Neutrophil (primary cell): ENCODE results near the gene RASSF3.
A peak's percentile ranks its signal among the peaks of the same experiment; 100 is the strongest.

Experiments
- H3K27ac ChIP-seq: fragments of 200-600 bp; sonication (generic); 2 replicates; pipeline ENCODE4 v1.5.1; 2016; ENCODE audit warnings: mild to moderate bottlenecking, moderate library complexity
- H3K27me3 ChIP-seq: fragments of 200-600 bp; sonication (generic); 2 replicates; pipeline ENCODE4 v1.6.0; 2016; ENCODE audit warnings: mild to moderate bottlenecking
- H3K36me3 ChIP-seq: fragments of 200-600 bp; sonication (generic); 2 replicates; pipeline ENCODE4 v1.5.1; 2017
- H3K4me1 ChIP-seq, 2 experiments: fragments of 200-600 bp in 1 of 2; sonication (generic) in 1 of 2; 1 replicate in 1 of 2; 2 replicates in 1 of 2; pipeline versions ENCODE4 v1.5.1 to v1.6.1; 2013 to 2016; ENCODE audit warnings: low read depth in 1 of 2, low read length in 1 of 2, mild to moderate bottlenecking in 1 of 2, moderate library complexity in 1 of 2; ENCODE audit not compliant: control insufficient read depth in 1 of 2, insufficient read depth in 1 of 2
- H3K4me3 ChIP-seq, 2 experiments: fragments of 200-600 bp in 1 of 2; sonication (generic) in 1 of 2; 1 replicate in 1 of 2; 2 replicates in 1 of 2; pipeline ENCODE4 v1.5.1; 2013 to 2016; ENCODE audit warnings: low read depth in 1 of 2, low read length in 1 of 2, mild to moderate bottlenecking in 1 of 2, moderate library complexity in 1 of 2
- H3K9me3 ChIP-seq: fragments of 200-600 bp; sonication (generic); 2 replicates; pipeline ENCODE4 v1.5.1; 2016
- CTCF ChIP-seq: fragments of 200-600 bp; sonication (generic); IDR thresholded peaks from 2 replicates; pipeline ENCODE4 v1.5.1; 2016; ENCODE audit warnings: antibody characterized with exemption

Gene RASSF3

GRCh38 chr12:64672925-64673409 is 62.7 kb downstream of the RASSF3 start:
- Histone ChIP-seq H3K4me1 (peaks cover 95 to 97% of the 10 kb centered on the region in 2 experiments), H3K36me3 (peaks cover 4% of the 10 kb centered on the region), H3K27ac (peak overlapping the region; percentile 64), H3K27me3 (no peaks in the 10 kb centered on the region), H3K9me3 (no peaks in the 10 kb centered on the region), H3K4me3 (peak overlapping the region; percentile 2 to 8)
- no peak for TF ChIP-seq CTCF

GRCh38 chr12:64673490-64674169 is 63.3 kb downstream of the RASSF3 start:
- TF ChIP-seq CTCF: no peak
- H3K27ac ChIP-seq: peak overlapping the region; percentile 64
- H3K36me3 ChIP-seq: peaks cover 4% of the 10 kb centered on the region
- peaks cover 97 to 98% of the 10 kb centered on the region in 2 experiments for H3K4me1 ChIP-seq
- no peaks in the 10 kb centered on the region for H3K9me3 ChIP-seq
- H3K4me3 ChIP-seq: no peak overlapping the region
- H3K27me3 ChIP-seq: no peaks in the 10 kb centered on the region

- Histone ChIP-seq H3K36me3 (peaks cover 4% of the 10 kb centered on the region), H3K27me3 (no peaks in the 10 kb centered on the region), H3K4me3 (no peak overlapping the region), H3K4me1 (peaks cover 97 to 98% of the 10 kb centered on the region in 2 experiments), H3K27ac (peak overlapping the region; percentile 64), H3K9me3 (no peaks in the 10 kb centered on the region)
- TF ChIP-seq CTCF: no peak
Measured at GRCh38 chr12:64674367-64674922, 64.2 kb downstream of the RASSF3 start.

GRCh38 chr12:64675795-64676194 is 65.5 kb downstream of the RASSF3 start:
- peaks cover 97 to 98% of the 10 kb centered on the region in 2 experiments for H3K4me1 ChIP-seq
- no peak overlapping the region for H3K4me3 ChIP-seq
- peak overlapping the region; percentile 53 for H3K27ac ChIP-seq
- peaks cover 4% of the 10 kb centered on the region for H3K36me3 ChIP-seq
- no peaks in the 10 kb centered on the region for H3K27me3 ChIP-seq
- TF ChIP-seq CTCF: no peak
- no peaks in the 10 kb centered on the region for H3K9me3 ChIP-seq

- Histone ChIP-seq H3K4me1 (peaks cover 97 to 98% of the 10 kb centered on the region in 2 experiments), H3K9me3 (no peaks in the 10 kb centered on the region), H3K27me3 (no peaks in the 10 kb centered on the region), H3K27ac (peak overlapping the region; percentile 94), H3K4me3 (peak overlapping the region in 1 of 2 experiments; percentile 31), H3K36me3 (peaks cover 4% of the 10 kb centered on the region)
- no peak for TF ChIP-seq CTCF
Measured at GRCh38 chr12:64678248-64678647, 68.0 kb downstream of the RASSF3 start.
